Tibial nerve (tissue), 4 donors: ENCODE data around the gene ROPN1. TPM values are rescaled to one million over a fixed set of nuclear protein-coding genes. Genes with fewer than 3 reads are reported as not detected.

Experiments used
- DNase-seq, 2 donors: peaks; one replicate each; pipeline ENCODE4 v3.0.0-alpha.2; 2019; ENCODE audit warnings: low spot score in 2 of 2
- H3K27ac ChIP-seq, 4 donors: fragments of 200-600 bp; sonication (generic) in 3 of 4; one replicate each; pipeline ENCODE4 v1.5.1; 2017 to 2019; ENCODE audit warnings: mild to moderate bottlenecking in 1 of 4
- H3K27me3 ChIP-seq, 2 donors: fragments of 200-600 bp; sonication (generic) in 1 of 2; one replicate each; pipeline versions ENCODE4 v1.5.1 to v1.6.0; 2017 to 2019
- H3K36me3 ChIP-seq, 3 donors: fragments of 200-600 bp; sonication (generic); one replicate each; pipeline ENCODE4 v1.5.1; 2018 to 2019
- H3K4me1 ChIP-seq, 4 donors: fragments of 200-600 bp; sonication (generic) in 3 of 4; one replicate each; pipeline ENCODE4 v1.5.1; 2017 to 2019
- H3K4me3 ChIP-seq, 4 donors: fragments of 200-600 bp; sonication (generic) in 3 of 4; one replicate each; pipeline ENCODE4 v1.5.1; 2017 to 2019; ENCODE audit warnings: mild to moderate bottlenecking in 1 of 4, moderate library complexity in 1 of 4
- H3K9me3 ChIP-seq, 4 donors: fragments of 200-600 bp; sonication (generic) in 3 of 4; one replicate each; pipeline ENCODE4 v1.5.1; 2017 to 2019
- CTCF ChIP-seq, 5 experiments: fragments of 200-600 bp in 3 of 5; fragments of 450-650 bp in 2 of 5; sonication (generic) in 3 of 5; IDR thresholded peaks; one replicate each; pipeline ENCODE4 v1.5.1; 2016 to 2019; ENCODE audit warnings: antibody characterized with exemption in 5 of 5, mild to moderate bottlenecking in 3 of 5, moderate library complexity in 2 of 5
- EP300 ChIP-seq, 2 donors: sonication (generic); formaldehyde crosslinking; IDR thresholded peaks; one replicate each; pipeline ENCODE4 v1.6.1; 2017; ENCODE audit warnings: antibody characterized with exemption in 2 of 2, mild to moderate bottlenecking in 1 of 2
- POLR2A ChIP-seq, 2 donors: fragments of 450-650 bp; IDR thresholded peaks; one replicate each; pipeline ENCODE4 v1.6.1; 2017; ENCODE audit warnings: antibody characterized with exemption in 2 of 2, mild to moderate bottlenecking in 2 of 2, moderate library complexity in 2 of 2
- WGBS, 2 donors: methylation state at CpG; one replicate each; pipeline ENCODE4 v1.1.5; 2018; 5-methylcytosine and 5-hydroxymethylcytosine counted together
- total RNA-seq, 4 donors: library from RNA; depleted of rRNA; stranded (reverse); fragments of >200 nt; gene quantifications; one replicate each; pipeline ENCODE4 v1.1.0, GENCODE V29; 2016

ROPN1 gene
- total RNA-seq, 4 donors from 2014 or later = not detected

GRCh38 chr3:124034016-124034843 lies 42.3 kb upstream of the ROPN1 start:
- peaks cover 0 to 26% of the 10 kb centered on the region in 2 donors for H3K27me3 ChIP-seq
- DNase-seq = no peak
- no peak for TF ChIP-seq EP300 (IDR thresholded peaks at IDR 0.05)
- no peak for TF ChIP-seq POLR2A (IDR thresholded peaks at IDR 0.05)
- TF ChIP-seq CTCF (IDR thresholded peaks at IDR 0.05) = no peak
- H3K9me3 ChIP-seq = peaks cover 0 to 9% (median 0%) of the 10 kb centered on the region in 4 donors
- WGBS, 2 donors = 7 to 9% methylated on average over 23 to 29 of the region's 47 CpGs
- peaks cover 0 to 21% (median 5%) of the 10 kb centered on the region in 4 donors for H3K4me1 ChIP-seq
- H3K36me3 ChIP-seq = no peaks in the 10 kb centered on the region
- peak overlapping the region in 1 of 4 donors; percentile 88 for H3K27ac ChIP-seq
- peak overlapping the region; percentile 47 to 84 (median 62) for H3K4me3 ChIP-seq

- Histone ChIP-seq H3K27me3 (peaks cover 0 to 26% of the 10 kb centered on the region in 2 donors), H3K9me3 (peaks cover 0 to 5% (median 0%) of the 10 kb centered on the region in 4 donors), H3K4me3 (peak within 1 kb of the TSS; percentile 47 to 84 (median 62)), H3K4me1 (peaks cover 0 to 21% (median 5%) of the 10 kb centered on the region in 4 donors), H3K36me3 (no peaks in the 10 kb centered on the region), H3K27ac (peak within 1 kb of the TSS; percentile 42 to 88 (median 67))
- 2% methylated on average over 11 to 21 of the region's 63 CpGs for WGBS, 2 donors
- DNase-seq = no peak
- peak in 1 of 5 experiments; percentile 5 for TF ChIP-seq CTCF (IDR thresholded peaks at IDR 0.05)
- TF ChIP-seq EP300 (IDR thresholded peaks at IDR 0.05) = no peak
- TF ChIP-seq POLR2A (IDR thresholded peaks at IDR 0.05) = no peak
Observed at GRCh38 chr3:124033360-124034015, 41.6 kb upstream of the ROPN1 start, which contains the start of gene KALRN. TSS of gene KALRN (plus strand) at chr3:124033369.

- peak overlapping the region; percentile 47 to 84 (median 62) for H3K4me3 ChIP-seq
- H3K27me3 ChIP-seq = peaks cover 0 to 26% of the 10 kb centered on the region in 2 donors
- peak overlapping the region; percentile 42 to 88 (median 67) for H3K27ac ChIP-seq
- H3K36me3 ChIP-seq = no peaks in the 10 kb centered on the region
- DNase-seq = peak; percentile 60 to 80
- WGBS, 2 donors = 1% methylated on average over 28 to 44 of the region's 48 CpGs
- no peaks in the 10 kb centered on the region for H3K9me3 ChIP-seq
- peaks cover 0 to 21% (median 5%) of the 10 kb centered on the region in 4 donors for H3K4me1 ChIP-seq
- TF ChIP-seq CTCF (IDR thresholded peaks at IDR 0.05) = peak; percentile 69 to 88 (median 72)
- peak in 1 of 2 donors; percentile 6 for TF ChIP-seq EP300 (IDR thresholded peaks at IDR 0.05)
- TF ChIP-seq POLR2A (IDR thresholded peaks at IDR 0.05) = peak in 1 of 2 donors; percentile 19
Observed at GRCh38 chr3:124032881-124033359, 41.0 kb upstream of the ROPN1 start.

GRCh38 chr3:124032311-124032880 lies 40.5 kb upstream of the ROPN1 start:
- Histone ChIP-seq H3K9me3 (no peaks in the 10 kb centered on the region), H3K36me3 (no peaks in the 10 kb centered on the region), H3K27me3 (peaks cover 0 to 26% of the 10 kb centered on the region in 2 donors), H3K4me3 (peak overlapping the region; percentile 47 to 84 (median 62)), H3K27ac (peak overlapping the region; percentile 42 to 88 (median 67)), H3K4me1 (peaks cover 0 to 21% (median 5%) of the 10 kb centered on the region in 4 donors)
- TF ChIP-seq POLR2A (IDR thresholded peaks at IDR 0.05) (no peak), CTCF (IDR thresholded peaks at IDR 0.05) (no peak), EP300 (IDR thresholded peaks at IDR 0.05) (peak in 1 of 2 donors; percentile 9)
- peak in 1 of 2 donors; percentile 41 for DNase-seq
- 9 to 15% methylated on average over 20 to 25 of the region's 29 CpGs for WGBS, 2 donors
